CD4-positive, alpha-beta memory T cell (primary cell): Measurements from ENCODE around the gene TCF4. TPM values are rescaled to one million over a fixed set of nuclear protein-coding genes. Genes with fewer than 3 reads are reported as not detected.

Experiments
- CTCF ChIA-PET: fragments of 350-600 bp; sonication (Branson Sonifier 250); formaldehyde crosslinking; loops from one replicate; lab custom pipeline; 2021; ENCODE audit warnings: inconsistent platforms; ENCODE audit not compliant: partially characterized antibody; lab: Charles Lee
- POLR2A ChIA-PET: fragments of 350-600 bp; sonication (Branson Sonifier 250); formaldehyde crosslinking; loops from one replicate; lab custom pipeline; 2021; ENCODE audit not compliant: partially characterized antibody; lab: Charles Lee
- DNase-seq, 5 donors: peaks; one replicate each; pipeline versions ENCODE4 v3.0.0 to v3.0.0-alpha.2; 2020 to 2022; ENCODE audit warnings: mixed read lengths in 1 of 5
- H3K27ac ChIP-seq: one replicate; pipeline ENCODE4 v1.7.0; 2013; ENCODE audit warnings: low read depth, low read length
- H3K27me3 ChIP-seq: 2 replicates; pipeline ENCODE4 v1.7.0; 2013; ENCODE audit warnings: mild to moderate bottlenecking, low read length, moderate library complexity; ENCODE audit not compliant: insufficient read depth
- H3K36me3 ChIP-seq: 2 replicates; pipeline ENCODE4 v1.7.0; 2013; ENCODE audit warnings: mild to moderate bottlenecking, low read length, moderate library complexity; ENCODE audit not compliant: insufficient read depth
- H3K4me1 ChIP-seq: 2 replicates; pipeline ENCODE4 v1.7.0; 2013; ENCODE audit warnings: mild to moderate bottlenecking, low read length, moderate library complexity; ENCODE audit not compliant: insufficient read depth
- H3K4me3 ChIP-seq, 2 donors: one replicate each; pipeline ENCODE4 v1.7.0; 2013; ENCODE audit warnings: low read length in 2 of 2, mild to moderate bottlenecking in 1 of 2
- H3K9me3 ChIP-seq, 2 donors: one replicate each; pipeline ENCODE4 v1.7.0; 2013; ENCODE audit warnings: low read length in 2 of 2, control low read depth in 1 of 2; ENCODE audit not compliant: control insufficient read depth in 1 of 2
- H3K27ac Mint-ChIP-seq, 7 donors: one replicate each; pipeline ENCODE4 v1.8.0; 2020 to 2021; ENCODE audit warnings: mixed read lengths in 7 of 7, mild to moderate bottlenecking in 6 of 7, inconsistent platforms in 3 of 7, moderate library complexity in 3 of 7
- H3K27me3 Mint-ChIP-seq, 2 donors: one replicate each; pipeline ENCODE4 v1.8.0; 2020 to 2021; ENCODE audit warnings: mixed read lengths in 2 of 2
- H3K36me3 Mint-ChIP-seq, 2 donors: one replicate each; pipeline ENCODE4 v1.8.0; 2020 to 2021; ENCODE audit warnings: mixed read lengths in 2 of 2, inconsistent platforms in 1 of 2, mild to moderate bottlenecking in 1 of 2
- H3K4me1 Mint-ChIP-seq, 4 donors: one replicate each; pipeline ENCODE4 v1.8.0; 2020 to 2021; ENCODE audit warnings: mixed read lengths in 4 of 4, mild to moderate bottlenecking in 1 of 4
- H3K4me3 Mint-ChIP-seq, 8 donors: one replicate each; pipeline ENCODE4 v1.8.0; 2020 to 2021; ENCODE audit warnings: mixed read lengths in 8 of 8, mild to moderate bottlenecking in 7 of 8, moderate library complexity in 6 of 8, inconsistent platforms in 3 of 8
- H3K9me3 Mint-ChIP-seq, 8 donors: one replicate each; pipeline ENCODE4 v1.8.0; 2020 to 2021; ENCODE audit warnings: mixed read lengths in 8 of 8, mild to moderate bottlenecking in 5 of 8, inconsistent platforms in 3 of 8, moderate library complexity in 1 of 8
- intact Hi-C: fragments of 100-400 bp; cut with micrococcal nuclease; formaldehyde crosslinking; loops from one replicate; pipeline ENCODE4 v1.15.1; 2023
- polyA plus RNA-seq, 2 donors: library from polyadenylated mRNA; unstranded; fragments of 300-500 nt; fragmentation: Illumina TruSeq; gene quantifications; one replicate each; pipeline ENCODE4 v1.2.3, GENCODE V29; 2021
- total RNA-seq, 2 experiments: library from RNA; stranded (reverse); gene quantifications; one replicate each; pipeline ENCODE4 v1.2.3, GENCODE V29; 2021

Gene TCF4
- total and polyA plus RNA-seq, 4 experiments from 2014 or later = 0.11 to 2.2 (median 0.76) TPM

GRCh38 chr18:55440988-55441387 is 147.0 kb downstream of the TCF4 start:
- H3K9me3 Mint-ChIP-seq = peaks cover 0 to 4% (median 0%) of the 10 kb centered on the region in 8 donors
- H3K4me3 Mint-ChIP-seq = no peak overlapping the region
- no peak for DNase-seq
- ChIA-PET POLR2A (no interaction called here), CTCF (no interaction called here)
- Histone ChIP-seq H3K4me1 (no peaks in the 10 kb centered on the region), H3K36me3 (no peaks in the 10 kb centered on the region), H3K27ac (no peak overlapping the region), H3K9me3 (no peaks in the 10 kb centered on the region), H3K4me3 (no peak overlapping the region), H3K27me3 (no peaks in the 10 kb centered on the region)
- intact Hi-C loops = no loop called here
- H3K36me3 Mint-ChIP-seq = no peaks in the 10 kb centered on the region
- H3K4me1 Mint-ChIP-seq = no peaks in the 10 kb centered on the region
- H3K27me3 Mint-ChIP-seq = peaks cover 0 to 2% of the 10 kb centered on the region in 2 donors
- no peak overlapping the region for H3K27ac Mint-ChIP-seq

GRCh38 chr18:55439056-55439455 is 148.9 kb downstream of the TCF4 start:
- Mint-ChIP-seq H3K27me3 (peaks cover 0 to under 1% of the 10 kb centered on the region in 2 donors), H3K4me1 (no peaks in the 10 kb centered on the region), H3K4me3 (no peak overlapping the region), H3K36me3 (no peaks in the 10 kb centered on the region), H3K9me3 (peaks cover 0 to 3% (median 0%) of the 10 kb centered on the region in 8 donors), H3K27ac (no peak overlapping the region)
- no peak for DNase-seq
- POLR2A ChIA-PET = no interaction called here
- no peaks in the 10 kb centered on the region for H3K4me1 ChIP-seq
- no peak overlapping the region for H3K4me3 ChIP-seq
- no peaks in the 10 kb centered on the region for H3K27me3 ChIP-seq
- CTCF ChIA-PET = no interaction called here
- no peaks in the 10 kb centered on the region for H3K9me3 ChIP-seq
- intact Hi-C loops = no loop called here
- H3K36me3 ChIP-seq = no peaks in the 10 kb centered on the region
- H3K27ac ChIP-seq = no peak overlapping the region

GRCh38 chr18:55435592-55435991 is 152.4 kb downstream of the TCF4 start:
- Mint-ChIP-seq H3K9me3 (peaks cover 0 to 3% (median 0%) of the 10 kb centered on the region in 8 donors), H3K36me3 (no peaks in the 10 kb centered on the region), H3K27ac (no peak overlapping the region), H3K4me1 (no peaks in the 10 kb centered on the region), H3K4me3 (no peak overlapping the region), H3K27me3 (peaks cover 0 to 3% of the 10 kb centered on the region in 2 donors)
- Histone ChIP-seq H3K27me3 (no peaks in the 10 kb centered on the region), H3K36me3 (no peaks in the 10 kb centered on the region), H3K4me1 (no peaks in the 10 kb centered on the region), H3K27ac (no peak overlapping the region), H3K4me3 (no peak overlapping the region), H3K9me3 (no peaks in the 10 kb centered on the region)
- ChIA-PET POLR2A (no interaction called here), CTCF (no interaction called here)
- intact Hi-C loops = no loop called here
- DNase-seq = no peak

- no peaks in the 10 kb centered on the region for H3K4me1 ChIP-seq
- peaks cover 0 to 3% (median 0%) of the 10 kb centered on the region in 8 donors for H3K9me3 Mint-ChIP-seq
- H3K27ac ChIP-seq = no peak overlapping the region
- peaks cover 0 to 3% of the 10 kb centered on the region in 2 donors for H3K27me3 Mint-ChIP-seq
- intact Hi-C loops = no loop called here
- no peak overlapping the region for H3K4me3 ChIP-seq
- DNase-seq = no peak
- CTCF ChIA-PET = no interaction called here
- no peaks in the 10 kb centered on the region for H3K36me3 ChIP-seq
- no peaks in the 10 kb centered on the region for H3K9me3 ChIP-seq
- POLR2A ChIA-PET = no interaction called here
- no peaks in the 10 kb centered on the region for H3K36me3 Mint-ChIP-seq
- no peaks in the 10 kb centered on the region for H3K27me3 ChIP-seq
- no peak overlapping the region for H3K4me3 Mint-ChIP-seq
- no peaks in the 10 kb centered on the region for H3K4me1 Mint-ChIP-seq
- no peak overlapping the region for H3K27ac Mint-ChIP-seq
These were observed 154.3 kb downstream of the TCF4 start for GRCh38 chr18:55433648-55434047.

GRCh38 chr18:55433140-55433539 is 154.9 kb downstream of the TCF4 start:
- Histone ChIP-seq H3K36me3 (no peaks in the 10 kb centered on the region), H3K27ac (no peak overlapping the region), H3K9me3 (no peaks in the 10 kb centered on the region), H3K4me1 (no peaks in the 10 kb centered on the region), H3K27me3 (no peaks in the 10 kb centered on the region), H3K4me3 (no peak overlapping the region)
- DNase-seq = no peak
- H3K27me3 Mint-ChIP-seq = peaks cover 0 to 3% of the 10 kb centered on the region in 2 donors
- H3K4me3 Mint-ChIP-seq = no peak overlapping the region
- no peaks in the 10 kb centered on the region for H3K36me3 Mint-ChIP-seq
- CTCF ChIA-PET = no interaction called here
- no peaks in the 10 kb centered on the region for H3K4me1 Mint-ChIP-seq
- intact Hi-C loops = no loop called here
- POLR2A ChIA-PET = no interaction called here
- H3K9me3 Mint-ChIP-seq = peaks cover 0 to 4% (median 0%) of the 10 kb centered on the region in 8 donors
- no peak overlapping the region for H3K27ac Mint-ChIP-seq

GRCh38 chr18:55432307-55433040 is 155.5 kb downstream of the TCF4 start:
- Histone ChIP-seq H3K27me3 (no peaks in the 10 kb centered on the region), H3K4me3 (no peak overlapping the region), H3K36me3 (no peaks in the 10 kb centered on the region), H3K9me3 (no peaks in the 10 kb centered on the region), H3K4me1 (no peaks in the 10 kb centered on the region), H3K27ac (no peak overlapping the region)
- POLR2A ChIA-PET = no interaction called here
- DNase-seq = no peak
- H3K36me3 Mint-ChIP-seq = no peaks in the 10 kb centered on the region
- intact Hi-C loops = no loop called here
- no peak overlapping the region for H3K27ac Mint-ChIP-seq
- CTCF ChIA-PET = no interaction called here
- no peaks in the 10 kb centered on the region for H3K4me1 Mint-ChIP-seq
- H3K9me3 Mint-ChIP-seq = peaks cover 0 to 5% (median 0%) of the 10 kb centered on the region in 8 donors
- peaks cover 0 to 3% of the 10 kb centered on the region in 2 donors for H3K27me3 Mint-ChIP-seq
- H3K4me3 Mint-ChIP-seq = no peak overlapping the region

- Mint-ChIP-seq H3K27ac (no peak overlapping the region), H3K4me1 (no peaks in the 10 kb centered on the region), H3K9me3 (peaks cover 0 to 5% (median 0%) of the 10 kb centered on the region in 8 donors), H3K27me3 (peaks cover 0 to 3% of the 10 kb centered on the region in 2 donors), H3K36me3 (no peaks in the 10 kb centered on the region), H3K4me3 (no peak overlapping the region)
- DNase-seq = no peak
- Histone ChIP-seq H3K36me3 (no peaks in the 10 kb centered on the region), H3K9me3 (no peaks in the 10 kb centered on the region), H3K4me1 (no peaks in the 10 kb centered on the region), H3K27me3 (no peaks in the 10 kb centered on the region), H3K27ac (no peak overlapping the region), H3K4me3 (no peak overlapping the region)
- ChIA-PET POLR2A (no interaction called here), CTCF (interaction anchor here (2.1 kb wide), 1 partner anchor 15 kb away, joined by 5 read pairs; no protein-coding TSS in a partner anchor)
- intact Hi-C loops = no loop called here
These were observed 158.0 kb downstream of the TCF4 start for GRCh38 chr18:55430026-55430425.
